Activated T-cell treated with anti-CD3 and anti-CD28 coated beads, Interleukin-2, amount 50 U/mL, for 24 hours (primary cell): ENCODE data around the gene FXYD3.
A peak's percentile ranks its signal among the peaks of the same experiment; 100 is the strongest.

Experiments
- DNase-seq: peaks from one replicate; pipeline ENCODE4 v3.0.0-alpha.2; 2020
- H3K27ac Mint-ChIP-seq: 2 replicates; pipeline ENCODE4 v1.8.0; 2020; ENCODE audit warnings: mild to moderate bottlenecking, mixed read lengths
- H3K27me3 Mint-ChIP-seq: 2 replicates; pipeline ENCODE4 v1.8.0; 2020; ENCODE audit warnings: mixed read lengths
- H3K36me3 Mint-ChIP-seq: 2 replicates; pipeline ENCODE4 v1.8.0; 2020; ENCODE audit warnings: low read depth, mixed read lengths
- H3K4me1 Mint-ChIP-seq: 2 replicates; pipeline ENCODE4 v1.8.0; 2020; ENCODE audit warnings: low read depth, mixed read lengths
- H3K4me3 Mint-ChIP-seq: 2 replicates; pipeline ENCODE4 v1.8.0; 2020; ENCODE audit warnings: mild to moderate bottlenecking, moderate library complexity, mixed read lengths
- H3K9me3 Mint-ChIP-seq: 2 replicates; pipeline ENCODE4 v1.8.0; 2020; ENCODE audit warnings: mixed read lengths

Gene FXYD3

GRCh38 chr19:35134601-35135242, 19.1 kb downstream of the FXYD3 start, which contains the start of gene LGI4:
TSS of gene LGI4 (minus strand) at chr19:35135059. CDS start at chr19:35134680, 379 bp downstream.
- H3K36me3 Mint-ChIP-seq, result no peaks in the 10 kb centered on the region
- DNase-seq, result no peak
- H3K4me1 Mint-ChIP-seq, result peaks cover 9% of the 10 kb centered on the region
- no peak within 1 kb of the TSS for H3K4me3 Mint-ChIP-seq
- H3K27me3 Mint-ChIP-seq, result no peaks in the 10 kb centered on the region
- H3K27ac Mint-ChIP-seq, result no peak within 1 kb of the TSS
- no peaks in the 10 kb centered on the region for H3K9me3 Mint-ChIP-seq

GRCh38 chr19:35135389-35135909, 19.8 kb downstream of the FXYD3 start:
- H3K4me3 Mint-ChIP-seq, result no peak overlapping the region
- no peak overlapping the region for H3K27ac Mint-ChIP-seq
- H3K36me3 Mint-ChIP-seq, result no peaks in the 10 kb centered on the region

DNA sequence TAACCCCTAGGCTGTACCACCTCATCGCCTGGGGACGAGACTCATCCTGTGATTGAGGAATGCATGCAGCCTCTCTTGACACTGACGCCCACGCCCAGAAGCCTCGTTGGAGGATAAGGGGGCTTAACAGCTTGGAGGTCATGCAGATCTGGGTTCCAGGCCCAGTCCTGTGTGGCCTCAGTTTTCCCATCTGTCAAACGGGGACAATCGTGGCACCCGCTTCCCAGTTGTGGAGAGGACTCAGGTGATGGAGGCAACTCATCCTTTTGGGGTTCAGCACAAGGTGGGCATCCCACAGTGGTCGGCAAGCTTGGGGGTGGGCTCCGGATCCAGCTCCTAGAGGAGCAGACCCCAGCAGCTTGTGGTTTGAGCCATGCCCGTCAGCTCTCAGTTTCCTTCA, 20.6 kb downstream of the FXYD3 start:
- Mint-ChIP-seq H3K27ac (no peak overlapping the region), H3K4me3 (no peak overlapping the region), H3K36me3 (no peaks in the 10 kb centered on the region), H3K9me3 (no peaks in the 10 kb centered on the region), H3K27me3 (no peaks in the 10 kb centered on the region), H3K4me1 (peaks cover 14% of the 10 kb centered on the region)
- DNase-seq, result no peak

More at GRCh38 chr19:35135389-35135909, 19.8 kb downstream of the FXYD3 start:
- H3K27me3 Mint-ChIP-seq, result no peaks in the 10 kb centered on the region
- H3K9me3 Mint-ChIP-seq, result no peaks in the 10 kb centered on the region
- H3K4me1 Mint-ChIP-seq, result peaks cover 9% of the 10 kb centered on the region
- peak; percentile 81 for DNase-seq

GRCh38 chr19:35136977-35137702, 21.5 kb downstream of the FXYD3 start:
- H3K36me3 Mint-ChIP-seq, result no peaks in the 10 kb centered on the region
- H3K4me1 Mint-ChIP-seq, result peaks cover 23% of the 10 kb centered on the region

GRCh38 chr19:35138305-35138892, 22.8 kb downstream of the FXYD3 start, which contains the start of gene FXYD1:
TSS of gene FXYD1 (plus strand) at chr19:35138824. CDS start at chr19:35140080, 1,256 bp downstream.
- no peaks in the 10 kb centered on the region for H3K36me3 Mint-ChIP-seq
- no peak within 1 kb of the TSS for H3K4me3 Mint-ChIP-seq
- H3K27ac Mint-ChIP-seq, result no peak within 1 kb of the TSS
- H3K9me3 Mint-ChIP-seq, result no peaks in the 10 kb centered on the region
- peaks cover 32% of the 10 kb centered on the region for H3K4me1 Mint-ChIP-seq
- no peak for DNase-seq
- H3K27me3 Mint-ChIP-seq, result peaks cover 6% of the 10 kb centered on the region

More at GRCh38 chr19:35136977-35137702, 21.5 kb downstream of the FXYD3 start:
- Mint-ChIP-seq H3K27ac (no peak overlapping the region), H3K4me3 (no peak overlapping the region), H3K27me3 (peaks cover 6% of the 10 kb centered on the region), H3K9me3 (no peaks in the 10 kb centered on the region)
- DNase-seq, result no peak

GRCh38 chr19:35140207-35140961, 24.8 kb downstream of the FXYD3 start:
- no peaks in the 10 kb centered on the region for H3K9me3 Mint-ChIP-seq
- H3K4me3 Mint-ChIP-seq, result no peak overlapping the region
- H3K4me1 Mint-ChIP-seq, result peaks cover 44% of the 10 kb centered on the region
- H3K36me3 Mint-ChIP-seq, result no peaks in the 10 kb centered on the region
- peaks cover 6% of the 10 kb centered on the region for H3K27me3 Mint-ChIP-seq
- DNase-seq, result no peak
- H3K27ac Mint-ChIP-seq, result no peak overlapping the region

DNA sequence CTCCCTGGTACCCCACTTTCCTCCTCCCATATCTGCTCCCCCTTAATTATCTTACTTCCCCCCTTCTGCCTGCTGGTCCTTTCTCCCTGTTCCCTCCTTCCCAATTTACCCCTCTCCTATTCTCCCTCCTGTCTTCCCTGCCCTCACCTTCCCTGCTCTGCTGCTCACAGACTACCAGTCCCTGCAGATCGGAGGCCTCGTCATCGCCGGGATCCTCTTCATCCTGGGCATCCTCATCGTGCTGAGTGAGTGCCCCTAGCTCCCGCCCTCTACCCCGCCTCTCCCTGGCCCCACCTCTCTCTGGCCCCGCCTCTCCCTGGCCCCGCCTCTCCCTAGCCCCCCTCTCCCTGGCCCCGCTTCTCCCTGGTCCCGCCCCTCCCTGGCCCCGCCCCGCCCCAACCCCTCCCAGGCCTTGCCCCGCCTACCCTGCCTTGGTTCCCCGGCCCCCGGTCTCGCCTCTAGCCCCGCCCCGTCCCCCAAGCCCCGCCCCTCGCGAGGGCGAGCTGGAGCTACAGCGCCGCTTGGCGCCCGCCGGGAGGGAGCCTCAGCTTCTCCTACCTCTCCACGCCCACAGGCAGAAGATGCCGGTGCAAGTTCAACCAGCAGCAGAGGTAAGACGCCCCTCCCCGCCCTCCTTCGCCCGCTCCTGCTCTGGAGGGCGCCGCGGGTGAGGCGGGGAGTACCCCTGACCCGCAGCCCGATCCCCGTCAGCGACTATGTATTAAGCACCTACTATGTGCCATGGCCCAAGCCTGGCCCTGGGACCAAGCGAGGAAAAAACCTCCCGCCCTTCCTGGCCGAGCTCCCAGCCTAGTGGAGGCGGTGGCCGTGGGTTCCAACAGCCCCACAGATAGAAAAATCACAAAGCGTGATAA, 25.6 kb downstream of the FXYD3 start:
- peak overlapping the region; percentile 73 for H3K4me3 Mint-ChIP-seq
- H3K27me3 Mint-ChIP-seq, result peaks cover 6% of the 10 kb centered on the region
- peaks cover 38% of the 10 kb centered on the region for H3K4me1 Mint-ChIP-seq
- peak; percentile 96 for DNase-seq
- no peaks in the 10 kb centered on the region for H3K36me3 Mint-ChIP-seq
- peak overlapping the region; percentile 84 for H3K27ac Mint-ChIP-seq
- no peaks in the 10 kb centered on the region for H3K9me3 Mint-ChIP-seq

DNA sequence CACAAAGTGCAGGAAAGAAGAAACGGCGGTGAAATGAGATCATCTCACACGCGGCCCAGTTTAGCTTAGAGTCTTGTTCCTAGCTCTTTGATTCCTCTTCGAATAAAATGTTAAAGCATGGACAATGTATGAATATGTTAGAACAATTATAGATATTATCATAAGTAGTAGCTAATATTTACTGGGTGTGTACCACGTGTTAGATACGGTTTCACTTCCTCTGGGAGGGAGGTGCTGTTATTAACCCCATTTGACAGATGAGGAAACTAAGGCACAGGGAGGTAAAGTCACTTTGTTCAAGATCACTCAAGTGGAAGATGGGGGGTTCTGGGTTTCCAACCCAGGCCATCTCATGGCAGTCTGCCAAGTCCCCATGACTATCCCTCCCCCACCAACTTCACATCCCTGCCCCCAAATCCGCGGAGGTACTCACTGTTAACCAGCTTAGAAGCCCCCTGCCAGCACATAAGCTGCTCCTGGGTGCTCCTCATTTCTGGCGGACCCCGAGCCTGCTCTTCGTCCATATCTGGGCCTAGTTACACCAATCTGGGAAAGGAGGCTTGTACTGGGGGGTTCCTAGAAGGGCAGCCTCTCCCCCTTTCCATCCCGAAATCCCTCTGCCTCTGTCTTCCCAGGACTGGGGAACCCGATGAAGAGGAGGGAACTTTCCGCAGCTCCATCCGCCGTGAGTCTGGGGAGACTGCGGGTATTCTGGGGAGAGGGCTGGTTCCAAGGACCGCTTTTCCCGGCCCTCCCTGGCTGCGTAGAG, 26.4 kb downstream of the FXYD3 start:
- H3K27ac Mint-ChIP-seq, result peak overlapping the region; percentile 84
- no peak for DNase-seq
- peaks cover 41% of the 10 kb centered on the region for H3K4me1 Mint-ChIP-seq
- no peaks in the 10 kb centered on the region for H3K9me3 Mint-ChIP-seq
- peak overlapping the region; percentile 73 for H3K4me3 Mint-ChIP-seq
- peaks cover 6% of the 10 kb centered on the region for H3K27me3 Mint-ChIP-seq
- no peaks in the 10 kb centered on the region for H3K36me3 Mint-ChIP-seq

DNA sequence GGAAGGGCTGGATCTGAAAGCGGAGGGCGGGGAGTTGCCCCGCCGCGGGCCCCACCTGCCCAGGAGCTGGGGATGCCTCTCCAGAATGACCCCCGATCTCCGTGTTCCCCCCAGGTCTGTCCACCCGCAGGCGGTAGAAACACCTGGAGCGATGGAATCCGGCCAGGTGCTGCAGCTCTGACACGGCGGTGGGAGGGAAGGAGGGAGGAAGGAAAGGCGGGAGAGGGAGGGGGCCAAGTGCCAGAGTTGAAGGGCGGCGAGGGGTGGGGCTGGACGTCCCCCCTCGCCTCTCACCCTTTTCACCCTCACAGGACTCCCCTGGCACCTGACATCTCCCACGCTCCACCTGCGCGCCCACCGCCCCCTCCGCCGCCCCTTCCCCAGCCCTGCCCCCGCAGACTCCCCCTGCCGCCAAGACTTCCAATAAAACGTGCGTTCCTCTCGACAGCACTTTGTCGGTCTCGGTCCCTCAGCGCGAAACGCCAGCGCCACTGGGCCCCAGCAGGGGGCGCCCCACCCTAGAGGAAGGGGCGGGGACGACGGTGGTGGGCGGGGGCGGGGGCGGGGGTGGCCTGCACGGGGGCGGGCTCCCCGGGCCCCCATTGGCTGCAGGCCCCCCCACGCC, 27.1 kb downstream of the FXYD3 start:
- no peak overlapping the region for H3K27ac Mint-ChIP-seq
- H3K36me3 Mint-ChIP-seq, result no peaks in the 10 kb centered on the region
- peak overlapping the region; percentile 73 for H3K4me3 Mint-ChIP-seq
- DNase-seq, result peak; percentile 81
- H3K27me3 Mint-ChIP-seq, result peaks cover 6% of the 10 kb centered on the region
- peaks cover 39% of the 10 kb centered on the region for H3K4me1 Mint-ChIP-seq
- no peaks in the 10 kb centered on the region for H3K9me3 Mint-ChIP-seq

DNA sequence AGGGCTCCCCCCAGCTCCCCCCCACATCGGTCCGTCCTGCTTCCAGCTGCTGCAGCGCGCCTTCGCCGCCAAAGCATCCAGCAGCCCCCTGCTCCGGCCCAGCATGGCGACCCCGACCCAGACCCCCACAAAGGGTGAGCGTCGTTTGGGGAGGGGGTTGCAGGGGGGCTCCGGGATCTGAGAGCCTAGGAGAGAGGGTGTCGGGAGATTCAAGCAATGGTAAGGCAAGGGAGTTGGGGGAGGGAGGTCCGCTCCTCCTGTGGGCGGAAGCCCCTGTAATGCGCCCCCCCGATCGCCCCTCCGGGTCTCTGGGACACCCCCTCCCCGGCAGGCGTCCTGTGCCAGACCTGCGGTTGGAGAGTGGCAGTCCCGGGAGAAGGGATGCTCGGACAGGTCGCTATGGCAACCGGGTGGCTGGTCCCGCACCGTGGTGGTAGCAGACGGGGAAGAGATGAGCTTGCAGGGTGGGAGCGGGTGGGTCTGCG, 27.6 kb downstream of the FXYD3 start, which contains the start of gene FXYD7:
Gene FXYD7, plus strand, starts transcription at position 25 of the 485 bp plus-strand sequence. Its CDS starts 79 bp downstream, at position 104.
- Mint-ChIP-seq H3K27ac (no peak within 1 kb of the TSS), H3K4me1 (peaks cover 39% of the 10 kb centered on the region), H3K27me3 (peaks cover 6% of the 10 kb centered on the region), H3K36me3 (no peaks in the 10 kb centered on the region), H3K4me3 (peak within 1 kb of the TSS; percentile 73), H3K9me3 (no peaks in the 10 kb centered on the region)
- peak; percentile 44 for DNase-seq

GRCh38 chr19:35143818-35144217, 28.2 kb downstream of the FXYD3 start:
- Mint-ChIP-seq H3K9me3 (no peaks in the 10 kb centered on the region), H3K27ac (no peak overlapping the region), H3K4me1 (peaks cover 39% of the 10 kb centered on the region), H3K4me3 (no peak overlapping the region), H3K36me3 (no peaks in the 10 kb centered on the region), H3K27me3 (peaks cover 6% of the 10 kb centered on the region)
- no peak for DNase-seq

DNA sequence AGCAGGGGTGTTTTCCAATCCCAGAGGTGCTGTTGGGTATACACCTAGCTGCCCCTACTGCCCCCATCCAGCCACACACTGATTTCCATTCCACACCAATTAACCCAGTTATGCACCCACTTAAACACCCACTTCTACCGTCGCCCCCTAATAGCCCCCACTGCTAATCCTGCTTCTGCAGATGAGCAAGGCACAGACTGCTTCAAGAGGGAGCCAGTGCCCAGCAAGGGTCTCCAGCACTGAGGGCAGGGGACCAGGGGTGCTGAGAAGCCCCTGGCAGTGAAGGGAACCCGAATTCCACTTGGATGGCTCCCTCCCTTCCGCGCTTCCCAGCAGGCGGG, 28.6 kb downstream of the FXYD3 start:
- H3K27ac Mint-ChIP-seq, result no peak overlapping the region
- no peak overlapping the region for H3K4me3 Mint-ChIP-seq
- H3K27me3 Mint-ChIP-seq, result peaks cover 6% of the 10 kb centered on the region
- no peaks in the 10 kb centered on the region for H3K36me3 Mint-ChIP-seq
- H3K4me1 Mint-ChIP-seq, result peaks cover 39% of the 10 kb centered on the region
- no peak for DNase-seq
- H3K9me3 Mint-ChIP-seq, result no peaks in the 10 kb centered on the region
